ENCODE measurements around the gene OR7G3.

The OR7G3 gene

GRCh38 chr19:9126900-9127405 is at the start of gene OR7G3:
OR7G3 (minus strand) TSS chr19:9126950; CDS start chr19:9126950, 0 bp downstream.
- no peak within 1 kb of the TSS for H3K4me3 ChIP-seq (ENCODE audit: control insufficient read depth, low read depth, low read length)
- no peak for TF ChIP-seq CTCF (conservative IDR thresholded peaks at IDR 0.05; ENCODE audit: control insufficient read depth, insufficient read depth, low read depth, low read length)
- DNase-seq (ENCODE audit: low read depth) = no peak

- no peak for TF ChIP-seq CTCF (conservative IDR thresholded peaks at IDR 0.05; ENCODE audit: control insufficient read depth, insufficient read depth, low read depth, low read length)
- no peak overlapping the region for H3K4me3 ChIP-seq (ENCODE audit: control insufficient read depth, low read depth, low read length)
Observed at GRCh38 chr19:9175326-9175725, 48.6 kb upstream of the OR7G3 start.

GRCh38 chr19:9171393-9171991 is 44.7 kb upstream of the OR7G3 start:
- no peak for TF ChIP-seq CTCF (conservative IDR thresholded peaks at IDR 0.05; ENCODE audit: control insufficient read depth, insufficient read depth, low read depth, low read length)
- H3K4me3 ChIP-seq (ENCODE audit: control insufficient read depth, low read depth, low read length) = no peak overlapping the region
- no peak for DNase-seq (ENCODE audit: low read depth)

More at GRCh38 chr19:9175326-9175725, 48.6 kb upstream of the OR7G3 start:
- no peak for DNase-seq (ENCODE audit: low read depth)

GRCh38 chr19:9166846-9167245 is 40.1 kb upstream of the OR7G3 start:
- DNase-seq (ENCODE audit: low read depth) = no peak
- H3K4me3 ChIP-seq (ENCODE audit: control insufficient read depth, low read depth, low read length) = no peak overlapping the region
- no peak for TF ChIP-seq CTCF (conservative IDR thresholded peaks at IDR 0.05; ENCODE audit: control insufficient read depth, insufficient read depth, low read depth, low read length)

- no peak for DNase-seq (ENCODE audit: low read depth)
- no peak for TF ChIP-seq CTCF (conservative IDR thresholded peaks at IDR 0.05; ENCODE audit: control insufficient read depth, insufficient read depth, low read depth, low read length)
- no peak overlapping the region for H3K4me3 ChIP-seq (ENCODE audit: control insufficient read depth, low read depth, low read length)
Observed at GRCh38 chr19:9165261-9165660, 38.5 kb upstream of the OR7G3 start.

- DNase-seq (ENCODE audit: low read depth) = no peak
- no peak overlapping the region for H3K4me3 ChIP-seq (ENCODE audit: control insufficient read depth, low read depth, low read length)
- TF ChIP-seq CTCF (conservative IDR thresholded peaks at IDR 0.05; ENCODE audit: control insufficient read depth, insufficient read depth, low read depth, low read length) = no peak
Observed at GRCh38 chr19:9161427-9161826, 34.7 kb upstream of the OR7G3 start.

Data from fibroblast of mammary gland (primary cell).